Panc1 (cell line): ENCODE results near the gene NDST1. TPM values are rescaled to one million over a fixed set of nuclear protein-coding genes. Genes with fewer than 3 reads are reported as not detected.

ENCODE experiments used
- ATAC-seq: fragments of 200-7000 bp; cut with Tn5 transposase; 2 replicates; pipeline ENCODE4 v1.9.1; 2020; ENCODE audit warnings: mild to moderate bottlenecking, moderate library complexity
- BruUV-seq: library from RNA; stranded (reverse); fragments of 400-500 nt; replicated peaks from 2 replicates; lab custom pipeline; 2021; lab: Mats Ljungman, UMichigan
- CTCF ChIA-PET: fragments of 300-600 bp; sonication (Branson Sonifier 250); formaldehyde crosslinking; loops from one replicate; lab custom pipeline; 2022; ENCODE audit warnings: antibody characterized with exemption; lab: Charles Lee
- POLR2A ChIA-PET: fragments of 300-600 bp; sonication (Branson Sonifier 250); formaldehyde crosslinking; loops from one replicate; lab custom pipeline; 2022; ENCODE audit warnings: antibody characterized with exemption; lab: Charles Lee
- DNase-seq: peaks from one replicate; pipeline ENCODE4 v3.0.0-alpha.2; 2010; ENCODE audit warnings: low read depth, low spot score
- H3K27ac ChIP-seq: 2 replicates; pipeline ENCODE4 v1.5.1; 2011; ENCODE audit warnings: mild to moderate bottlenecking, low read length, inconsistent platforms
- H3K27me3 ChIP-seq: fragments of 200-500 bp; sonication (Bioruptor generic); 2 replicates; pipeline ENCODE4 v1.6.0; 2014; ENCODE audit warnings: low read length, inconsistent platforms; ENCODE audit not compliant: control insufficient read depth, insufficient read depth
- H3K36me3 ChIP-seq: fragments of 200-500 bp; sonication (Bioruptor generic); 2 replicates; pipeline ENCODE4 v1.5.1; 2014; ENCODE audit warnings: inconsistent platforms, mild to moderate bottlenecking, low read length, moderate library complexity; ENCODE audit not compliant: control insufficient read depth, insufficient read depth
- H3K4me1 ChIP-seq: 2 replicates; pipeline ENCODE4 v1.5.1; 2011; ENCODE audit warnings: inconsistent platforms, mild to moderate bottlenecking, low read length, moderate library complexity; ENCODE audit not compliant: control insufficient read depth, insufficient read depth
- H3K4me3 ChIP-seq, 2 experiments: 2 replicates each; pipeline ENCODE4 v1.5.1; 2011 to 2012; ENCODE audit warnings: low read depth in 2 of 2, low read length in 2 of 2, mild to moderate bottlenecking in 2 of 2, inconsistent platforms in 1 of 2, moderate library complexity in 1 of 2
- H3K9me3 ChIP-seq: fragments of 200-500 bp; sonication (Bioruptor generic); 2 replicates; pipeline ENCODE4 v1.5.1; 2014; ENCODE audit warnings: low read depth, mild to moderate bottlenecking, inconsistent platforms, low read length, moderate library complexity; ENCODE audit not compliant: control insufficient read depth, insufficient read depth
- CTCF ChIP-seq: fragments of 450-650 bp; IDR thresholded peaks from 2 replicates; pipeline ENCODE4 v1.5.1; 2017; ENCODE audit warnings: mild to moderate bottlenecking
- POLR2AphosphoS5 ChIP-seq: IDR thresholded peaks from 2 replicates; pipeline ENCODE4 v1.6.1; 2012; ENCODE audit warnings: mild to moderate bottlenecking, low read depth, low read length, moderate library complexity
- REST ChIP-seq, 2 experiments: IDR thresholded peaks; 2 replicates each; pipeline ENCODE4 v1.6.1; 2011 to 2012; ENCODE audit warnings: low read depth in 2 of 2, control low read depth in 1 of 2, low read length in 1 of 2, mild to moderate bottlenecking in 1 of 2, moderate library complexity in 1 of 2; ENCODE audit not compliant: insufficient read depth in 1 of 2
- SIN3A ChIP-seq: IDR thresholded peaks from 2 replicates; pipeline ENCODE4 v1.6.1; 2012; ENCODE audit warnings: low read depth, mild to moderate bottlenecking, low read length, moderate library complexity, borderline replicate concordance; ENCODE audit not compliant: insufficient read depth
- TCF7L2 ChIP-seq: IDR thresholded peaks from 2 replicates; pipeline ENCODE4 v1.6.1; 2011; ENCODE audit warnings: mild to moderate bottlenecking, low read depth, low read length, inconsistent platforms
- in situ Hi-C: cut with HindIII; loops from 2 replicates; pipeline ENCODE4 v1.10.0; 2016; ENCODE audit warnings: low sequenced_read_pairs, low pct_unique_long_range_greater_than_20kb
- intact Hi-C: fragments of 100-400 bp; cut with micrococcal nuclease; formaldehyde crosslinking; loops from one replicate; pipeline ENCODE4 v1.10.0; 2022; ENCODE audit not compliant: unreplicated experiment
- total RNA-seq: library from RNA; stranded (reverse); gene quantifications from one replicate; pipeline ENCODE4 v1.2.1, GENCODE V29; 2021; ENCODE audit not compliant: unreplicated experiment

Gene NDST1
- total RNA-seq, 1 experiment from 2014 or later, result 142 TPM

DNA sequence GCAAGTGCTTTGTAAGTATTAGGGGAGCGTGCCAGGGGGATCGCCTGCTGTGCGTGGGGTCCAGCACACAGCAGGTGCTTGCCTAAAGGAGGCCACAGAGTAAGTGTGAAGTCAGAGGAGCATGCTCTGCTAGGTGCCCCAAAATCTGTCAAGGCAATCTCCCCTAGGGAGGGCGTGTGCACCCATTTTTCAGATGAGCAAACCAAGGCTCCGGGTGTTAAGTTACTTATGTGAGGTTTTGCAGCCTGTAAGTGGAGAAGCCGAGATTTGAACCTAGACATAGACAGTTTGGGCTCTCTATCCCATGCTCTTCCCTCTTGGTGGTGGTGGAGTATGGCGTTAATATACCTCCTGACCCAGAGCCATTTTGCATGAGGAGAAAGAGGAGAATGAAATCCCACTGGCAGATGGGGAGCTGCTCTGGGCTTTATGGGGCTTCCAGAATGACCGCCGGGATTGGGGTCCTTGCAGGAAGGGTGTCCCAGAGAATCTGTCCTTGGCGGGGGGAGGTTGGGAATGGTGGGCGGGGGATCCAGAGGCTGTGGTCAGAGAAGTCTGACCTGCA lies 14.1 kb downstream of the NDST1 start:
- TF ChIP-seq SIN3A (no peak), TCF7L2 (no peak), CTCF (no peak), REST (IDR thresholded peaks at IDR 0.05; ENCODE audit: insufficient read depth in 1 of 2, low read depth in 2 of 2, low read length in 1 of 2) (no peak), POLR2AphosphoS5 (no peak)
- intact Hi-C loops, result loop anchor here (2.0 kb wide), 1 partner anchor 63 kb away; no protein-coding TSS in a partner anchor
- in situ Hi-C loops, result no loop called here

DNA sequence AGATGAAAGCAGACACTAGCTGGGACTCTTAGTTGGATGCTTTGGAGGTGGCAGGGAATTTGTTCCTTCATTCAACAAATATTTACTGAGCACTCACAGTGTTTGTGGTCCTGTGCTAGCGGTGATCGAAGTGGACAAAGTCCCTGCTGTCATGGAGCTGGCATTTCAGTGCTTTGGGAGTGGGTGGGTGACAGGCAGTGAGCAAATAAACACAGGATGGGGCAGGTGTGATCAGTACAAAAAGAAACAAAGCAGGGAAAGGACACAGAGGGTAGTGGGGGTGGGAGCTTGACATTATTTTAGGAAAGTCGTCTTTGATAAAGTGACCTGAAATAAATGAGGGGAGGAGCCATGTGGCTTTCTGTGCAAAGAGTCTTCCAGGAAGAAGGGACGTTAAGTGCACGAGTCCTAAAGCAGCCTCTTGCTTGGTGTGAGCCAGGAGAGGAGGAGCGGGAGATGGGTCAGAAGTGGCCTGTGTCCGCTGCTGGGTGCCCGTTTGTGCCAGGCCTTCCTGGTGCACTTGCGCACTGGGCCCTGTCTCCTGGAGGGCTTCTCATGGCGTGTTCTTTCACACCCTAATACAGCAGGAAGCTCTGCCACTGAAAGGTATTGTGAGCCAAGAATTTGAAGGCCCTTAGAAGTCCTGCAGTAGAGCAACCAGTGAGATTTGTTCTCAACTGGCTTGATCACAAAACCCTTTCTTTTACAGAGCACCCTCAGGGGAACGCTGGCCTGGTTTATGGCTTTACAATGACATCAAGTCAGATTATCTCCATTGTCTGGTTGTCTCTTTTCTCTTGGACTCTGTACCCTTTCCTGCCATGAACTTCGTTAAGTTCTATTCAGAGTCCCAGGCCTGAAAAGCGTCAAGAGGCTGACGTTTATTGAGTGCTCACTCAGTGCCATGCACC lies 14.8 kb downstream of the NDST1 start:
- ChIA-PET CTCF (interaction anchor here (0.5 to 1.8 kb wide), 2 partner anchors 12 to 64 kb away, joined by 3 to 6 read pairs; no protein-coding TSS in a partner anchor), POLR2A (no interaction called here)
- DNase-seq, result no peak
- ATAC-seq, result no peak
- H3K4me1 ChIP-seq, result peaks cover 60% of the 10 kb centered on the region
- no peaks in the 10 kb centered on the region for H3K36me3 ChIP-seq
- TSS peak; percentile 55 for BruUV-seq
- intact Hi-C loops (loop anchor here (2.0 kb wide), 1 partner anchor 64 kb away; no protein-coding TSS in a partner anchor), in situ Hi-C loops (no loop called here)
- no peaks in the 10 kb centered on the region for H3K27me3 ChIP-seq
- no peaks in the 10 kb centered on the region for H3K9me3 ChIP-seq
- peak overlapping the region; percentile 69 for H3K27ac ChIP-seq
- TF ChIP-seq SIN3A, result no peak
- no peak for TF ChIP-seq POLR2AphosphoS5
- no peak for TF ChIP-seq TCF7L2
- no peak for TF ChIP-seq CTCF
- no peak for TF ChIP-seq REST (IDR thresholded peaks at IDR 0.05; ENCODE audit: insufficient read depth in 1 of 2, low read depth in 2 of 2, low read length in 1 of 2)
- no peak overlapping the region for H3K4me3 ChIP-seq

More for the DNA sequence above, 14.1 kb downstream of the NDST1 start:
- CTCF ChIA-PET, result no interaction called here
- DNase-seq, result no peak
- Histone ChIP-seq H3K27me3 (no peaks in the 10 kb centered on the region), H3K36me3 (no peaks in the 10 kb centered on the region), H3K4me1 (peaks cover 68% of the 10 kb centered on the region), H3K9me3 (no peaks in the 10 kb centered on the region), H3K27ac (peak overlapping the region; percentile 69), H3K4me3 (no peak overlapping the region)
- POLR2A ChIA-PET, result no interaction called here
- no TSS peak for BruUV-seq
- no peak for ATAC-seq
